Smooth muscle cell (in vitro differentiated cells): ENCODE data around the gene DKKL1. TPM values are rescaled to one million over a fixed set of nuclear protein-coding genes. Genes with fewer than 3 reads are reported as not detected.

Experiments used
- DNase-seq: peaks from one replicate; lab custom pipeline; 2025; ENCODE audit not compliant: unreplicated experiment; lab: John Stamatoyannopoulos, UW
- H2AFZ ChIP-seq: fragments of 200-600 bp; sonication (generic); 2 replicates; pipeline ENCODE4 v1.6.0; 2016; ENCODE audit warnings: antibody characterized with exemption, low read depth, mild to moderate bottlenecking
- H3F3A ChIP-seq: fragments of 200-600 bp; sonication (generic); 2 replicates; pipeline ENCODE4 v1.6.0; 2017; ENCODE audit warnings: antibody characterized with exemption, low read depth
- H3K27ac ChIP-seq: fragments of 200-600 bp; sonication (generic); 2 replicates; pipeline ENCODE4 v1.5.1; 2016; ENCODE audit warnings: low read depth, mild to moderate bottlenecking
- H3K27me3 ChIP-seq: fragments of 200-600 bp; sonication (generic); 2 replicates; pipeline ENCODE4 v1.6.1; 2016; ENCODE audit warnings: low read depth, mild to moderate bottlenecking
- H3K36me3 ChIP-seq: fragments of 200-600 bp; sonication (generic); 2 replicates; pipeline ENCODE4 v1.5.1; 2016; ENCODE audit warnings: low read depth
- H3K4me1 ChIP-seq: fragments of 200-600 bp; sonication (generic); 2 replicates; pipeline ENCODE4 v1.5.1; 2016; ENCODE audit warnings: low read depth
- H3K4me2 ChIP-seq: fragments of 200-600 bp; sonication (generic); 2 replicates; pipeline ENCODE4 v1.6.0; 2016; ENCODE audit warnings: mild to moderate bottlenecking
- H3K4me3 ChIP-seq: fragments of 200-600 bp; sonication (generic); 2 replicates; pipeline ENCODE4 v1.5.1; 2016; ENCODE audit warnings: mild to moderate bottlenecking
- H3K79me2 ChIP-seq: fragments of 200-600 bp; sonication (generic); 2 replicates; pipeline ENCODE4 v1.6.0; 2016; ENCODE audit warnings: low read depth, mild to moderate bottlenecking
- H3K9ac ChIP-seq: fragments of 200-600 bp; sonication (generic); 2 replicates; pipeline ENCODE4 v1.6.0; 2016; ENCODE audit warnings: low read depth
- H3K9me3 ChIP-seq: fragments of 200-600 bp; sonication (generic); replicated peaks from 2 replicates; pipeline ENCODE4 v1.5.1; 2016; ENCODE audit warnings: low read depth
- H4K20me1 ChIP-seq: fragments of 200-600 bp; sonication (generic); 2 replicates; pipeline ENCODE4 v1.6.0; 2016; ENCODE audit warnings: low read depth
- CTCF ChIP-seq: fragments of 200-600 bp; sonication (generic); IDR thresholded peaks from 2 replicates; pipeline ENCODE4 v1.5.1; 2017; ENCODE audit warnings: borderline replicate concordance, mild to moderate bottlenecking, antibody characterized with exemption; ENCODE audit not compliant: insufficient read depth, poor library complexity, severe bottlenecking
- WGBS: methylation state at CpG from one replicate; pipeline ENCODE4 v1.1.7; 2016; ENCODE audit warnings: low lambda C conversion rate; 5-methylcytosine and 5-hydroxymethylcytosine counted together
- polyA plus RNA-seq: library from polyadenylated mRNA; unstranded; fragments of >200 nt; fragmentation: Nextera tagmentation; extraction: Ambion mirVana; gene quantifications from 2 replicates; pipeline ENCODE4 v1.2.1, GENCODE V29; 2016
- total RNA-seq: library from RNA; depleted of rRNA; stranded (reverse); fragments of >200 nt; gene quantifications from 2 replicates; pipeline ENCODE4 v1.2.3, GENCODE V29; 2014

DKKL1 gene
- total and polyA plus RNA-seq, 2 experiments from 2014 or later = 2.3 to 2.8 TPM

GRCh38 chr19:49348305-49349189 is 15.1 kb upstream of the DKKL1 start:
- Histone ChIP-seq H3F3A (peaks cover 2% of the 10 kb centered on the region), H3K4me3 (no peak overlapping the region), H4K20me1 (peaks cover 76% of the 10 kb centered on the region), H3K36me3 (peaks cover 8% of the 10 kb centered on the region), H2AFZ (no peak overlapping the region), H3K79me2 (no peaks in the 10 kb centered on the region), H3K27ac (no peak overlapping the region), H3K9ac (no peak overlapping the region), H3K4me2 (no peak overlapping the region), H3K4me1 (no peaks in the 10 kb centered on the region), H3K27me3 (no peaks in the 10 kb centered on the region), H3K9me3 (no peaks in the 10 kb centered on the region)
- DNase-seq = no peak
- 95% methylated on average over 12 of the region's 12 CpGs for WGBS
- TF ChIP-seq CTCF = no peak

GRCh38 chr19:49349567-49349966 is 14.1 kb upstream of the DKKL1 start:
- H3K27me3 ChIP-seq = no peaks in the 10 kb centered on the region

GRCh38 chr19:49355909-49356353 is 7.7 kb upstream of the DKKL1 start:
- Histone ChIP-seq H3K9me3 (no peaks in the 10 kb centered on the region), H3K4me1 (no peaks in the 10 kb centered on the region), H4K20me1 (peaks cover 37% of the 10 kb centered on the region), H3K79me2 (peaks cover 27% of the 10 kb centered on the region), H3K9ac (no peak overlapping the region), H3K4me2 (no peak overlapping the region), H3F3A (no peaks in the 10 kb centered on the region), H2AFZ (no peak overlapping the region), H3K27ac (no peak overlapping the region), H3K4me3 (no peak overlapping the region), H3K27me3 (no peaks in the 10 kb centered on the region), H3K36me3 (no peaks in the 10 kb centered on the region)
- no peak for TF ChIP-seq CTCF
- no peak for DNase-seq
- WGBS = 83% methylated on average over 8 of the region's 12 CpGs

More at GRCh38 chr19:49349567-49349966, 14.1 kb upstream of the DKKL1 start:
- no peak overlapping the region for H2AFZ ChIP-seq
- no peak for DNase-seq
- no peak for TF ChIP-seq CTCF
- H3K79me2 ChIP-seq = no peaks in the 10 kb centered on the region
- no peak overlapping the region for H3K4me2 ChIP-seq
- peaks cover 8% of the 10 kb centered on the region for H3K36me3 ChIP-seq
- peaks cover 2% of the 10 kb centered on the region for H3F3A ChIP-seq
- no peak overlapping the region for H3K4me3 ChIP-seq
- WGBS = 98% methylated on average over 2 of the region's 2 CpGs
- no peaks in the 10 kb centered on the region for H3K9me3 ChIP-seq
- H3K4me1 ChIP-seq = no peaks in the 10 kb centered on the region
- no peak overlapping the region for H3K27ac ChIP-seq
- H3K9ac ChIP-seq = no peak overlapping the region
- peaks cover 68% of the 10 kb centered on the region for H4K20me1 ChIP-seq

GRCh38 chr19:49356382-49356781 is 7.3 kb upstream of the DKKL1 start:
- no peak for DNase-seq
- 92% methylated on average over 7 of the region's 7 CpGs for WGBS
- H3K79me2 ChIP-seq = peaks cover 32% of the 10 kb centered on the region
- no peak overlapping the region for H3K9ac ChIP-seq
- H3K36me3 ChIP-seq = no peaks in the 10 kb centered on the region
- H3K4me1 ChIP-seq = no peaks in the 10 kb centered on the region
- H3K4me3 ChIP-seq = no peak overlapping the region
- no peak overlapping the region for H2AFZ ChIP-seq
- H3K4me2 ChIP-seq = no peak overlapping the region
- no peak for TF ChIP-seq CTCF
- no peaks in the 10 kb centered on the region for H3K9me3 ChIP-seq
- peaks cover 36% of the 10 kb centered on the region for H4K20me1 ChIP-seq
- no peak overlapping the region for H3K27ac ChIP-seq
- H3K27me3 ChIP-seq = no peaks in the 10 kb centered on the region
- no peaks in the 10 kb centered on the region for H3F3A ChIP-seq
